ENCODE measurements around the gene WDFY4.

Gene WDFY4

GRCh38 chr10:48798481-48799254, 114.0 kb downstream of the WDFY4 start:
- ATAC-seq (ENCODE audit: low read depth), result no peak
- no peak for DNase-seq (ENCODE audit: low spot score)
- H3K27ac ChIP-seq (ENCODE audit: poor library complexity, severe bottlenecking), result no peak overlapping the region

GRCh38 chr10:48799341-48800006, 114.8 kb downstream of the WDFY4 start:
- no peak for ATAC-seq (ENCODE audit: low read depth)
- H3K27ac ChIP-seq (ENCODE audit: poor library complexity, severe bottlenecking), result no peak overlapping the region
- no peaks in the 10 kb centered on the region for H3K9me3 ChIP-seq (ENCODE audit: severe bottlenecking)
- TF ChIP-seq, protein P1, sequence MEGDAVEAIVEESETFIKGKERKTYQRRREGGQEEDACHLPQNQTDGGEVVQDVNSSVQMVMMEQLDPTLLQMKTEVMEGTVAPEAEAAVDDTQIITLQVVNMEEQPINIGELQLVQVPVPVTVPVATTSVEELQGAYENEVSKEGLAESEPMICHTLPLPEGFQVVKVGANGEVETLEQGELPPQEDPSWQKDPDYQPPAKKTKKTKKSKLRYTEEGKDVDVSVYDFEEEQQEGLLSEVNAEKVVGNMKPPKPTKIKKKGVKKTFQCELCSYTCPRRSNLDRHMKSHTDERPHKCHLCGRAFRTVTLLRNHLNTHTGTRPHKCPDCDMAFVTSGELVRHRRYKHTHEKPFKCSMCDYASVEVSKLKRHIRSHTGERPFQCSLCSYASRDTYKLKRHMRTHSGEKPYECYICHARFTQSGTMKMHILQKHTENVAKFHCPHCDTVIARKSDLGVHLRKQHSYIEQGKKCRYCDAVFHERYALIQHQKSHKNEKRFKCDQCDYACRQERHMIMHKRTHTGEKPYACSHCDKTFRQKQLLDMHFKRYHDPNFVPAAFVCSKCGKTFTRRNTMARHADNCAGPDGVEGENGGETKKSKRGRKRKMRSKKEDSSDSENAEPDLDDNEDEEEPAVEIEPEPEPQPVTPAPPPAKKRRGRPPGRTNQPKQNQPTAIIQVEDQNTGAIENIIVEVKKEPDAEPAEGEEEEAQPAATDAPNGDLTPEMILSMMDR (IDR thresholded peaks at IDR 0.05; ENCODE audit: poor library complexity, severe bottlenecking), result no peak
- DNase-seq (ENCODE audit: low spot score), result no peak
- H3K27me3 ChIP-seq (ENCODE audit: insufficient read depth, poor library complexity, severe bottlenecking), result no peaks in the 10 kb centered on the region
- peaks cover 2% of the 10 kb centered on the region for H3K4me1 ChIP-seq (ENCODE audit: insufficient read depth, poor library complexity, severe bottlenecking)
- no peak overlapping the region for H3K4me3 ChIP-seq (ENCODE audit: severe bottlenecking)
- H3K36me3 ChIP-seq (ENCODE audit: low read depth), result no peaks in the 10 kb centered on the region

More at GRCh38 chr10:48798481-48799254, 114.0 kb downstream of the WDFY4 start:
- no peak overlapping the region for H3K4me3 ChIP-seq (ENCODE audit: severe bottlenecking)
- peaks cover 8% of the 10 kb centered on the region for H3K4me1 ChIP-seq (ENCODE audit: insufficient read depth, poor library complexity, severe bottlenecking)
- TF ChIP-seq, protein P1 (IDR thresholded peaks at IDR 0.05; ENCODE audit: poor library complexity, severe bottlenecking), result no peak
- H3K27me3 ChIP-seq (ENCODE audit: insufficient read depth, poor library complexity, severe bottlenecking), result no peaks in the 10 kb centered on the region
- no peaks in the 10 kb centered on the region for H3K36me3 ChIP-seq (ENCODE audit: low read depth)
- no peaks in the 10 kb centered on the region for H3K9me3 ChIP-seq (ENCODE audit: severe bottlenecking)

DNA sequence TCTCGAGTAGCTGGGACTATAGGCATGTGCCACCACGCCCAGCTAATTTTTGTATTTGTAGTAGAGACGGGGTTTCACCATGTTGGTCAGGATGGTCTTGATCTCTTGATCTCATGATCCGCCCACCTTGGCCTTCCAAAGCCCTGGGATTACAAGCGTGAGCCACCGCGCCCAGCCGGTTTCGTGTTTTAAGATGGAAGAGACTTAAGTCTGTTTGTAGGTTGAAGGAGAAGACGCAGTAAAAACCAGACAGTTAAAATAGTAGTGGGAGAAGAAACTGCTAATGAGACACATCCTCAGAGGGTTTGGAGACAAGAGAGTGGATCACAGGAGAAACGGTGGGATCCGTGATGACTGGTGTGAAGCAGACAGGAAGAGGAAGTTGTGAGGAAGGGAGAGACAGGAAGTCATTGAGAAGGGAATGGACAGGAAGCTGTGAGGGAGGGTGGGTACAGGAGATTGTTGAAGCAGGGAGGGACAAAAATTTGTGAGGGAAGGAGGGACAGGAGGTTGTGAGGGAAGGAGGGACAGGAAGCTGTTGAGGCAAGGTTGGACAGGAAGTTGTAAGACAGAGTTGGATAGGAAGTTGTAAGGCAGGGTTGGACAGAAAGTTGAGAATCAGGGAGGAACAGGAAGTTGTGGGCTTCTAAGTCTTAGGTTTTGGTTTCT, 115.5 kb downstream of the WDFY4 start:
- Histone ChIP-seq H3K4me3 (ENCODE audit: severe bottlenecking) (no peak overlapping the region), H3K27me3 (ENCODE audit: insufficient read depth, poor library complexity, severe bottlenecking) (no peaks in the 10 kb centered on the region), H3K4me1 (ENCODE audit: insufficient read depth, poor library complexity, severe bottlenecking) (no peaks in the 10 kb centered on the region), H3K36me3 (ENCODE audit: low read depth) (no peaks in the 10 kb centered on the region), H3K9me3 (ENCODE audit: severe bottlenecking) (no peaks in the 10 kb centered on the region), H3K27ac (ENCODE audit: poor library complexity, severe bottlenecking) (peak overlapping the region; percentile 4)
- ATAC-seq (ENCODE audit: low read depth) (no peak), DNase-seq (ENCODE audit: low spot score) (no peak)
- TF ChIP-seq, protein P1 (IDR thresholded peaks at IDR 0.05; ENCODE audit: poor library complexity, severe bottlenecking), result no peak

DNA sequence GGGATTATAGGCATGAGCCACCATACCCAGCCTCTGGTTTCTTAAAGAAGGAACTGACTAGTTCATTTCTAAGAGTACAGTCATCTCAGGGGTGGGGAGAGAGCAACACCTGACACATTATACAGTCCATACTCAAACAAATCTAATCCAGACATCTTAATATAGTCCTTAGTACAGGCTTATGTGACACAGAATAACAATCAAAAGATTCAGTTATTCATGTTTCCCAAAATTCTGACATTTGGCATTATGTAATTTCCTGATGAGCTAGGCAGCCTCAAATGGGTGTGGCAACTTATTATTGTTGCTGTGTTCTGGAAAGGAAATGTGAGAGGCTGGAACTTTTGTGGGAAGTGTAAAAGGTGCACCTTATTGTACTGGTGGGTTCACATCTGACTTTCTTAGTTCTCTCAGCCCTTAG, 116.3 kb downstream of the WDFY4 start:
- TF ChIP-seq, protein P1 (IDR thresholded peaks at IDR 0.05; ENCODE audit: poor library complexity, severe bottlenecking), result no peak
- Histone ChIP-seq H3K36me3 (ENCODE audit: low read depth) (no peaks in the 10 kb centered on the region), H3K27ac (ENCODE audit: poor library complexity, severe bottlenecking) (peak overlapping the region; percentile 4), H3K9me3 (ENCODE audit: severe bottlenecking) (no peaks in the 10 kb centered on the region), H3K4me1 (ENCODE audit: insufficient read depth, poor library complexity, severe bottlenecking) (no peaks in the 10 kb centered on the region), H3K27me3 (ENCODE audit: insufficient read depth, poor library complexity, severe bottlenecking) (no peaks in the 10 kb centered on the region), H3K4me3 (ENCODE audit: severe bottlenecking) (no peak overlapping the region)
- no peak for DNase-seq (ENCODE audit: low spot score)
- ATAC-seq (ENCODE audit: low read depth), result peak; percentile 74
